A549 (cell line): ENCODE measurements around the gene PBX2.

Experiments
- BHLHE40 ChIP-seq: IDR thresholded peaks from 2 replicates; pipeline ENCODE4 v1.6.1; 2012; ENCODE audit warnings: low read depth, low read length, inconsistent platforms
- SMC3 ChIP-seq: fragments of >200 bp; sonication (Bioruptor Twin); formaldehyde crosslinking; IDR thresholded peaks from 3 replicates; pipeline ENCODE4 v1.6.1; 2018; ENCODE audit warnings: inconsistent platforms
- TF ChIP-seq, protein P1 (sequence below): fragments of >200 bp; sonication (Bioruptor Twin); formaldehyde crosslinking; IDR thresholded peaks from 3 replicates; pipeline ENCODE4 v1.5.1; 2016

DNA sequence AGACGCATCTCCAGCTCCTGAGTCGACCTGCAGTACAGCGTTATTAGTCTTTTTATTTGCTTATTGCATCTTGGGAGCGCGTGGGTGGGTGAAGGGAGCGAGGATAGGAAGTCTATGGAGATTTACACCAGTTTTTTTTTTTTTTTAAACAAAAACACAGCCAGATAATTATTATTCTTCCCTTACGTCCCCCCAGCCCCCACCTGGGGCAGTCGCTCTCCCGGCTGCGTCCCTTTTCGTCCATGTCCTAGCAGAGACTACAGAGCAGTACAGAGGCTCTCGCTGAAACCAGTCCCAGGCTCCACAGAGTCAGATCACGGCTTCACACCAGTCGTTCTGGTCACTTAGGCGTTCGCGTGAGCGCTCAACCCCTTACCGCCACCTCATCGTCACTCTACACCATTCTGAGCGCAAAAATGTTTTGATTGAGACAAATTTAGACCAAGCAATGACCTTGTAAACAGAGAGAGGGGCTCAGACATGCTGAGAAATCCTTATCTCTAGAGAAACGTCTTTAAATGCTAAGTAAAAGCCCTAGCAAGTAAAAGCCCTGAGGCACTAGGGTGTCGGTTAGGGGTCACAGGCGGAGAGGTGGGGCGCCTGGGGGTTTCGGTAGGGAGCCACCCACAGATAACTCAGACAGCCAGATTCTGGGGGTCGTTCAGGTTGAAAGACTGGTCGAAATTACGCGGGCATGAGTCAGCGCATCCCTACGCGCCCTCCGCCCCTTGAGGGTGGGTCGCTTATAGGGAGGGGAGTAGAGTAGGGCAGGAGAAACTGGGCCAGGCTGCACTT lies 37.0 kb downstream of the PBX2 start:
- no peak for TF ChIP-seq SMC3
- no peak for TF ChIP-seq BHLHE40
- TF ChIP-seq, protein P1, sequence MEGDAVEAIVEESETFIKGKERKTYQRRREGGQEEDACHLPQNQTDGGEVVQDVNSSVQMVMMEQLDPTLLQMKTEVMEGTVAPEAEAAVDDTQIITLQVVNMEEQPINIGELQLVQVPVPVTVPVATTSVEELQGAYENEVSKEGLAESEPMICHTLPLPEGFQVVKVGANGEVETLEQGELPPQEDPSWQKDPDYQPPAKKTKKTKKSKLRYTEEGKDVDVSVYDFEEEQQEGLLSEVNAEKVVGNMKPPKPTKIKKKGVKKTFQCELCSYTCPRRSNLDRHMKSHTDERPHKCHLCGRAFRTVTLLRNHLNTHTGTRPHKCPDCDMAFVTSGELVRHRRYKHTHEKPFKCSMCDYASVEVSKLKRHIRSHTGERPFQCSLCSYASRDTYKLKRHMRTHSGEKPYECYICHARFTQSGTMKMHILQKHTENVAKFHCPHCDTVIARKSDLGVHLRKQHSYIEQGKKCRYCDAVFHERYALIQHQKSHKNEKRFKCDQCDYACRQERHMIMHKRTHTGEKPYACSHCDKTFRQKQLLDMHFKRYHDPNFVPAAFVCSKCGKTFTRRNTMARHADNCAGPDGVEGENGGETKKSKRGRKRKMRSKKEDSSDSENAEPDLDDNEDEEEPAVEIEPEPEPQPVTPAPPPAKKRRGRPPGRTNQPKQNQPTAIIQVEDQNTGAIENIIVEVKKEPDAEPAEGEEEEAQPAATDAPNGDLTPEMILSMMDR = no peak
